ENCODE results near the gene CFAP58.
"Not testable (repeated sequence)": the region's sequence is repeated elsewhere in the genome, so short reads cannot be mapped to it uniquely, and the experiment has no call there.

Gene CFAP58

GRCh38 chr10:104437226-104437625 lies 83.6 kb downstream of the CFAP58 start:
- DNase-seq, result no peak

DNA sequence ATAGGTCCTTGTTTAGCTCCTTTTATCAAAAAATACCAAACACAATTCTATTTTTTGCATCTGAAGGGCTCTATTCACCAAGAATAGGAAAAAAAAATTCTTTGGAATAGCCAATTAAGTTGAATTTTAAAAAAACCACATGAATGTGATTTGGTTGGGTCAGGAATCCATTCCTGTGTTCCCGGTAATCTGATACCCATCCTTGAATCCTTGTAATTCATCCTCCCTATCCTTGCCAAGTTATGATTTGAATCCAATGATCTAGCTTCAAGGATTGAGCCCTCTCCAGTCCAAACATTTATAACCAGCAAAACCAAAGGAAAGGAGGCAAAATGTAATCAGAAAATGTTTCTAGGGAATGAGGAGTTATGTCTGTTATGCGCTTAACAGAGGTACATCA lies 86.6 kb downstream of the CFAP58 start:
- DNase-seq, result no peak

DNA sequence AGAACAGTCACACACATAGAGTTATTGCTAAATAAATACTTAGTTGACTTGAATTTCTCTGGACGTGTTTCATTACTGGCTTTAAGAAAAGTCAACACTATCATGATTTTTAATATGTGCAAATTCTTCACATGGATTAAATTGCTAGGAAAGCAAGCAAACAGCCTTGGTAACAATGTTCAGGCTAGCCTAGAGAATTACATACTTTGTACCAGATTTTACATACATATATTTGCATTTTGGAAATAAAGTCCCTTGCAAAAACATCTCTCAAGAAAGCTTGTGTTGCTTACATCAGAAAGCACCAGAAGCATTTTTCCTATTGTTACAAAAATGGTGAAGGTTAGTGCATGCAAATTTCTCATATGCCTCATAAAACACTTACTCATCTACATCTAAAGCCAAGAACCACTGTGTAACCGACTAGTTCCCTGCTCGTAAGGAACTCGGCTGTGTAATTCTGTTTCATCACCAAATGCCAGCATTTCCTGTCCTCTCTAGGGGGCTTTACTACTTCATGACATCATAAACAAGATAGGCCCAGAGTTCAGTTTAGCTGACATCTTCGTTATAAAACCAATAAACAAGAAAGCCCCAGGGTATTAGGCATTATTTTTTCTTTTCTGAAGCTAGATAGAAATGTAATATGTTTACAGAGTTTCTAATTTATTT lies 87.8 kb downstream of the CFAP58 start:
- no peak for DNase-seq

DNA sequence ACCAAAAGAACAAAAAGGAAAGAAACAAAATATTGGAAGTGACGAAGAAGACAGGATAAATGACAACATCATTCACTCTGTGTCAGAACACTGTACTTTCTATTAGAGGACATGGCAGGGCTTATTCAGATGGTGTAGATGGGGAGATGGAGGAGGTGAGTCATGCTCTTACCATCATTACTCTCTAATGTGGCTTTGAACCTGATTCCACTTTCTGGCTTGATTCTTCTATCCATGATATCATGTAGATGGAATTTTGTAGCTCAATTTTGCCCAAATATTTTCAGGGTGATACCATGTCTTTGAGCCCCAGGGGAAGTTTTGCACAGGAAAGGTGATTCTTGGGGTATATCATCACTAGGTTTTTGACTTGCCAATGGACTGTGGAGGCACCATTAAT lies 91.7 kb downstream of the CFAP58 start:
- no peak for DNase-seq

DNA sequence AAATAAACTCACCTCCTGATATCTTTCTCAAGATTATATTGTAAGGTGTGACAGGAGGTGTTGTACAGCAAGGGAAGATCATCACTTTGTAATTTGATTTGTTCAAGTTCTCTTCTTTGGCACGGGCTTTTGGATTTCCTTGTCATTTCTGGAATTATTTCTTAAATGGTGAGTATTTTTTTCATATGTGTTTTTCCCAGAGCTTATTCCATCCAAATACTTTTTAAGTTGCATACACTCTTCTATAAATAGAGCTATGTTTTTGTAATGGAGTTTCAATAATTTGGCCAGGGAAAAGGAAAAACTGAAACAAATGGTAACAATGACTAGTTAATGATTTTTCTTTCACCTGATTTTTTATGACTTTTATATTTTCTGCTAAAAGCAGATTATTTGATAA lies 92.5 kb downstream of the CFAP58 start:
- no peak for DNase-seq

GRCh38 chr10:104447331-104447730 lies 93.7 kb downstream of the CFAP58 start:
- no peak for DNase-seq

- no peak for DNase-seq
Measured at GRCh38 chr10:104447906-104448305, 94.3 kb downstream of the CFAP58 start.

- no peak for DNase-seq
Measured at GRCh38 chr10:104449391-104449790, 95.8 kb downstream of the CFAP58 start.

GRCh38 chr10:104450490-104450889 lies 96.9 kb downstream of the CFAP58 start:
- no peak for DNase-seq

DNA sequence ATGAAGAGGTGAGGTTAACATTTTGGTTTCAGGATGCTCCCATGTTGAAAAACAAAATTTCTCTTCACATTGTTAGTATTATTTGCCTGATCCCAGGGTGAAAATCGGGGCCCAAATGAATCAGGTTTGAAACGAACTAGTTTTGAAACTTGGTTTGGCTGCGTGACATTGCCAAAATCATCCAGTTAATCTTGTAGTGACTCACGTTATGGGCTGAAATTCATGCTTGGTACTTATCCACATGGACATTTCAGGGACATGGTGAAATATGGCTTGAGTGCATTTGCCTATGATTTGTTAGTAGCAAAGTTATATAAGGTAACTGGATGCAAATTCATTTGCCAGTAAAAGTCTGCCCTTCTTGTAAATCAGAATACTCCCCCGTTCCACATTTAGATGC lies 97.3 kb downstream of the CFAP58 start:
- no peak for DNase-seq

DNA sequence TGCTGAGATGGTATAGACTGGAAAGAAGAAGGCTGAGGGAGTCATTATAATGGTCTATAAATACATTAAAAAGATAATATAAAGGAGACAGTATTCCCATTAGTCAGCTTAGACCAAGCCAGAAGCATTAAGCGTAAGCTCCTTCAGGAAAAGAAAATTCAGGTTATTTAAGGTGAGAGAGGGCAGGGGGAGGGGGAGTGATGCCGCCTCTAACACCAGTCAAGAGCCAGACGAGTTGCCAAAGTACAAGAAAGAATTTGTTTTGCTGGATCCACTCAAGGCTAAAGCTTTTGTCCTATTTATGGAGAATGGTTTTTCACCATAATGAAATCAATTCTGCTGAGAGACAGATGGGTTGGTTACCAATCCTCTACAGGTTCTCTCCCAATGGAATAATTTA lies 99.3 kb downstream of the CFAP58 start:
- DNase-seq, result no peak

- no peak for DNase-seq
Measured at GRCh38 chr10:104456802-104457542, 103.3 kb downstream of the CFAP58 start.

DNA sequence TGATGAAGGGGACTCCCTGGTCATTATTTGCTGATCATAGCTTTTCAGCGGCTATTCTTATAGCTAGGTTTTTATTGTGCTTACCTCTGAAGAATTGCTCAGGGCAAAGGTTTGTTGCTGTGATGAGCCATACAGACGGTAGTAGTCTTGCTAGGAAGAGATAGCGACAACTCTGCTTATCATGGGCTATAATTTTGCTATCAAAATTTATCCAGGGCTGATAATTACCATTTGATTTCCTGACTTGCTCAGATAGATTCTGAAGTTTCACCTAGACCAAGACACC lies 103.9 kb downstream of the CFAP58 start:
- DNase-seq, result no peak

DNA sequence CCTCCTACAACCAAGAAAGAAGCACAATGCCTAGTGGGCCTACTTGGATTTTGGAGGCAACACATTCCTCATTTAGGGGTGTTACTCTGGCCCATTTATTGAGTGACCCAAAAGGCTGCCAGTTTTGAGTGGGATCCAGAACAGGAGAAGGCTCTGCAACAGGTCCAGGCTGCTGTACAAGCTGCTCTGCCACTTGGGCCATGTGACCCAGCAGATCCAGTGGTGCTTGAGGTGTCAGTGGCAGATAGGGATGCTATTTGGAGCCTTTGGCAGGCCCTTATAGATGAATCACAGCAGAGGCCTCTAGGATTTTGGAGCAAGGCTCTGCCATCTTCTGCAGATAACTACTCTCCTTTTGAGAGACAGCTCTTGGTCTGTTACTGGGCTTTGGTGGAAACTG lies 111.9 kb downstream of the CFAP58 start:
- DNase-seq, result not testable (repeated sequence)

DNA sequence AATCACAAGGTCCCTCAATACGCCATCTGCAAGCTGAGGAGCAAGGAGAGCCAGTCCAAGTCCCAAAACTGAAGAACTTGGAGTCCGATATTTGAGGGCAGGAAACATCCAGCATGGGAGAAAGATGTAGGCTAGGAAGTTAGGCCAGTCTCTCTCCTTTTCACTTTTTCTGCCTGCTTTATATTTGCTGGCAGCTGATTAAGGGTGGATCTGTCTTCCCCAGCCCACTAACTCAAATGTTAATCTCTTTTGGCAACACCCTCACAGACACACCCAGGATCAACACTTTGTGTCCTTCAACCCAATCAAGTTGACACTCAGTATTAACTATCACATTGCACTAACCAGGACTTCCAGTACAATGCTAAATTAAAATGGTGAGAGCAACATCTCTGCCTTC lies 115.2 kb downstream of the CFAP58 start:
- DNase-seq, result not testable (repeated sequence)

DNA sequence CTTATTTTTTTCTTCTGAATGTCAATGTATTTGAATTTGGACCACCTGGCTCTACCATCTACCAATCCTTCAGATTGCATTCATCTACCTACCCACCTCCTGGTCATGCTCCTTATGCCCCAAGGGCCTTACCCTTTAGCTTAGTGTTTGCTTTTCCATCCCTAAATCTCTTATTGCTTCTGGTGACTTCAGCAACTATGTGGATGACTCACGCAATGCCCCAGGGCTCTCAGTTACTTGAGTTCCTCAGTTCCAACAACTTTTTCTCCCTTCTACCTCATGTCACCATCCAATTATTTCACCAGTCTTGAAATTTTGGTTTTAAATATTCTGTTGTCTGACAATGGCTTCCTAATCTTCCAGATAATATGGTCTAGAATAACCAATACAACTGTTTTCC lies 118.9 kb downstream of the CFAP58 start:
- DNase-seq, result no peak

DNA sequence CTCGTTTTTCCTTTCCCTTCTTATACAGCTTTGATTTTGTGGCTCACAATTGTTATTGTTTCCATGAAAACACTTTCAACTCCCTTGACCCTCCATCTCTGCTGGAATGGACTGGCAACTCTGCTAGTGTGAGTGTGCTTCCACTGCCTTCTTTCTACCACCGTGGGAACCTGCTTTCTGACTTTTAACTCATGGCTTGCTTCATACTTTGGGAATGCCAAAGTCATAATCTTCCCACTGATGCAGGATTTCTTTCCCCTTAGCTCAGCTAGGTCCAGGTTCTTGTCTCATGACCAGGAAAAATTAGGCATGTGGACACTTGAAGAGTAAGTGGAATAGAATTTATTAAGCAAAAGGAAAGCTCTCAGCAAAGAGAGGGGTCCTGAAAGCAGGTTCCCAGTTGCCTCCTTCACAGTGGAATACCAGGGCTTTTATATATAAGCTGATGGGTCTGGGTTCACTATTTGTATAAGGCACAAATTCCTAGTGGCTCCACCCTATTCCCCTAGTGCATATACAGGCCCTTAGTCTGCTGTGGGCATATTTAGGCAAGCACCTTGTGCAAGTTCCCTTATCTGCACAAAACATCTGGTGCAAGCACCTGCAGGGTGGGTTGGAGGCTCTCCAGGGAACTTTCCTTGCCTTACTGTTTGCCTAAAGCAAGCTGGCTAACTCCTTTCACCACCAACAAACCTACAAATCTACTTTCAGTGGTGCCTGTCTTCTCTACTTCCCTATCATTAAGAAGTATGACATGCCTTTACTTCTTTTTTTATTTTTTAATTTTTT lies 119.5 kb downstream of the CFAP58 start:
- no peak for DNase-seq

GRCh38 chr10:104478380-104478779 lies 124.7 kb downstream of the CFAP58 start:
- no peak for DNase-seq

GRCh38 chr10:104479906-104480593 lies 126.4 kb downstream of the CFAP58 start:
- no peak for DNase-seq

DNA sequence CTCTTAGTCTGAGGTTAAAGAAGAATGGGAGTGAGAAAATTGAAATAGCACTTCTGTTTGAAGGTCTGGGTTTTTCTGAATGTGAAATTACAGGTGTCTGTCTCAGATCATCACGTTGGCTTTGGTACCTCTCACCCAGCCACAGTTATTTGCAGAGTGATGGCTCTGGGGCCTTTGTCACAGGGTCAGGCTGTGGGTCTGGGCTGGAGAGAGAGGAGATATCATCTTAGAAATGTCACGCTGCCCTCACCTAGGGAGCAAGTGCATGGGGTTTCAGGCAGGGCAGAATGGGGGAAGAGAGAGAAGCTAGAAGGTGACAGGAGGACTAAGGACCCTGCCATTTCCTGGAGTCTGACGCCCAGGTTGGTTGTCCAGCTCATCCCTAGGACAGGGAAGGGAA lies 127.2 kb downstream of the CFAP58 start:
- DNase-seq, result no peak

- DNase-seq, result no peak
Measured at GRCh38 chr10:104483582-104483981, 129.9 kb downstream of the CFAP58 start.

GRCh38 chr10:104485632-104486031 lies 132.0 kb downstream of the CFAP58 start:
- DNase-seq, result no peak

GRCh38 chr10:104486803-104487202 lies 133.2 kb downstream of the CFAP58 start:
- no peak for DNase-seq
